Activated naive CD8-positive, alpha-beta T cell treated with anti-CD3 and anti-CD28 coated beads, Interleukin-2, amount 50 U/mL, for 24 hours (primary cell): Measurements from ENCODE around the gene DNM3.

Experiments
- ATAC-seq: fragments of 150-1000 bp; cut with Tn5 transposase; one replicate; pipeline ENCODE4 v1.10.0; 2021
- DNase-seq: peaks from one replicate; pipeline ENCODE4 v3.0.0; 2021
- H3K27ac Mint-ChIP-seq: one replicate; pipeline ENCODE4 v1.8.0; 2021; ENCODE audit warnings: mild to moderate bottlenecking, mixed read lengths
- H3K27me3 Mint-ChIP-seq: one replicate; pipeline ENCODE4 v1.8.0; 2021; ENCODE audit warnings: mixed read lengths
- H3K36me3 Mint-ChIP-seq: one replicate; pipeline ENCODE4 v1.8.0; 2021; ENCODE audit warnings: low read depth, mixed read lengths
- H3K4me1 Mint-ChIP-seq: one replicate; pipeline ENCODE4 v1.8.0; 2021; ENCODE audit warnings: mixed read lengths
- H3K4me3 Mint-ChIP-seq: one replicate; pipeline ENCODE4 v1.8.0; 2021; ENCODE audit warnings: mild to moderate bottlenecking, moderate library complexity, mixed read lengths
- H3K9me3 Mint-ChIP-seq: one replicate; pipeline ENCODE4 v1.8.0; 2021; ENCODE audit warnings: mixed read lengths

DNM3 gene

GRCh38 chr1:172109359-172109758, 268.1 kb downstream of the DNM3 start:
- ATAC-seq = no peak
- DNase-seq = no peak
- Mint-ChIP-seq H3K4me1 (no peaks in the 10 kb centered on the region), H3K27me3 (peaks cover 1% of the 10 kb centered on the region), H3K9me3 (no peaks in the 10 kb centered on the region), H3K36me3 (no peaks in the 10 kb centered on the region), H3K4me3 (no peak overlapping the region), H3K27ac (no peak overlapping the region)

- DNase-seq = no peak
- peaks cover 6% of the 10 kb centered on the region for H3K4me1 Mint-ChIP-seq
- no peak overlapping the region for H3K27ac Mint-ChIP-seq
- no peaks in the 10 kb centered on the region for H3K9me3 Mint-ChIP-seq
- H3K4me3 Mint-ChIP-seq = no peak overlapping the region
- no peaks in the 10 kb centered on the region for H3K36me3 Mint-ChIP-seq
- ATAC-seq = no peak
- H3K27me3 Mint-ChIP-seq = peaks cover 1% of the 10 kb centered on the region
These were observed 271.3 kb downstream of the DNM3 start for GRCh38 chr1:172112576-172112975.

GRCh38 chr1:172117800-172118199, 276.5 kb downstream of the DNM3 start:
- Mint-ChIP-seq H3K4me3 (no peak overlapping the region), H3K4me1 (peaks cover 25% of the 10 kb centered on the region), H3K36me3 (peaks cover 2% of the 10 kb centered on the region), H3K27ac (no peak overlapping the region), H3K27me3 (no peaks in the 10 kb centered on the region), H3K9me3 (peaks cover 7% of the 10 kb centered on the region)
- ATAC-seq = peak; percentile 94
- peak; percentile 5 for DNase-seq

GRCh38 chr1:172118618-172119017, 277.3 kb downstream of the DNM3 start:
- H3K9me3 Mint-ChIP-seq = peaks cover 7% of the 10 kb centered on the region
- H3K27me3 Mint-ChIP-seq = no peaks in the 10 kb centered on the region
- DNase-seq (no peak), ATAC-seq (no peak)
- no peak overlapping the region for H3K4me3 Mint-ChIP-seq
- peaks cover 2% of the 10 kb centered on the region for H3K36me3 Mint-ChIP-seq
- H3K4me1 Mint-ChIP-seq = peaks cover 25% of the 10 kb centered on the region
- no peak overlapping the region for H3K27ac Mint-ChIP-seq

- H3K27ac Mint-ChIP-seq = no peak overlapping the region
- no peaks in the 10 kb centered on the region for H3K27me3 Mint-ChIP-seq
- H3K9me3 Mint-ChIP-seq = peaks cover 7% of the 10 kb centered on the region
- peaks cover 2% of the 10 kb centered on the region for H3K36me3 Mint-ChIP-seq
- no peak for ATAC-seq
- DNase-seq = no peak
- no peak overlapping the region for H3K4me3 Mint-ChIP-seq
- peaks cover 25% of the 10 kb centered on the region for H3K4me1 Mint-ChIP-seq
These were observed 277.9 kb downstream of the DNM3 start for GRCh38 chr1:172119184-172119583.

- Mint-ChIP-seq H3K27ac (no peak overlapping the region), H3K4me3 (no peak overlapping the region), H3K9me3 (peaks cover 7% of the 10 kb centered on the region), H3K27me3 (no peaks in the 10 kb centered on the region), H3K4me1 (peaks cover 25% of the 10 kb centered on the region), H3K36me3 (peaks cover 2% of the 10 kb centered on the region)
- ATAC-seq (no peak), DNase-seq (no peak)
These were observed 279.1 kb downstream of the DNM3 start for GRCh38 chr1:172120381-172120780.

GRCh38 chr1:172121081-172121717, 279.9 kb downstream of the DNM3 start:
- Mint-ChIP-seq H3K27me3 (no peaks in the 10 kb centered on the region), H3K27ac (no peak overlapping the region), H3K9me3 (peaks cover 7% of the 10 kb centered on the region), H3K4me1 (peaks cover 25% of the 10 kb centered on the region), H3K4me3 (no peak overlapping the region), H3K36me3 (peaks cover 2% of the 10 kb centered on the region)
- DNase-seq (no peak), ATAC-seq (no peak)

- ATAC-seq (no peak), DNase-seq (no peak)
- Mint-ChIP-seq H3K27me3 (no peaks in the 10 kb centered on the region), H3K36me3 (peaks cover 2% of the 10 kb centered on the region), H3K4me1 (peaks cover 21% of the 10 kb centered on the region), H3K4me3 (no peak overlapping the region), H3K9me3 (peaks cover 7% of the 10 kb centered on the region), H3K27ac (no peak overlapping the region)
These were observed 281.1 kb downstream of the DNM3 start for GRCh38 chr1:172122381-172122780.

- Mint-ChIP-seq H3K27ac (no peak overlapping the region), H3K36me3 (no peaks in the 10 kb centered on the region), H3K4me1 (no peaks in the 10 kb centered on the region), H3K4me3 (no peak overlapping the region), H3K9me3 (no peaks in the 10 kb centered on the region), H3K27me3 (no peaks in the 10 kb centered on the region)
- ATAC-seq (no peak), DNase-seq (no peak)
These were observed 284.0 kb downstream of the DNM3 start for GRCh38 chr1:172125250-172125649.

- H3K9me3 Mint-ChIP-seq = no peaks in the 10 kb centered on the region
- H3K27me3 Mint-ChIP-seq = no peaks in the 10 kb centered on the region
- H3K36me3 Mint-ChIP-seq = no peaks in the 10 kb centered on the region
- DNase-seq (no peak), ATAC-seq (no peak)
- H3K4me3 Mint-ChIP-seq = no peak overlapping the region
- no peaks in the 10 kb centered on the region for H3K4me1 Mint-ChIP-seq
- H3K27ac Mint-ChIP-seq = no peak overlapping the region
These were observed 284.6 kb downstream of the DNM3 start for GRCh38 chr1:172125812-172126430.

GRCh38 chr1:172132836-172133235, 291.5 kb downstream of the DNM3 start:
- no peak overlapping the region for H3K27ac Mint-ChIP-seq
- DNase-seq = no peak
- H3K36me3 Mint-ChIP-seq = no peaks in the 10 kb centered on the region
- H3K27me3 Mint-ChIP-seq = no peaks in the 10 kb centered on the region
- ATAC-seq = no peak
- H3K9me3 Mint-ChIP-seq = no peaks in the 10 kb centered on the region
- no peak overlapping the region for H3K4me3 Mint-ChIP-seq
- peaks cover 17% of the 10 kb centered on the region for H3K4me1 Mint-ChIP-seq

GRCh38 chr1:172134087-172134731, 292.9 kb downstream of the DNM3 start:
- ATAC-seq (peak; percentile 77), DNase-seq (no peak)
- Mint-ChIP-seq H3K4me3 (no peak overlapping the region), H3K4me1 (peaks cover 17% of the 10 kb centered on the region), H3K27ac (peak overlapping the region; percentile 18), H3K36me3 (no peaks in the 10 kb centered on the region), H3K9me3 (no peaks in the 10 kb centered on the region), H3K27me3 (no peaks in the 10 kb centered on the region)

GRCh38 chr1:172135076-172135672, 293.9 kb downstream of the DNM3 start:
- Mint-ChIP-seq H3K27ac (peak overlapping the region; percentile 29), H3K4me3 (no peak overlapping the region), H3K36me3 (no peaks in the 10 kb centered on the region), H3K9me3 (no peaks in the 10 kb centered on the region), H3K27me3 (no peaks in the 10 kb centered on the region), H3K4me1 (peaks cover 17% of the 10 kb centered on the region)
- no peak for DNase-seq
- no peak for ATAC-seq

- Mint-ChIP-seq H3K4me3 (no peak overlapping the region), H3K4me1 (peaks cover 17% of the 10 kb centered on the region), H3K9me3 (no peaks in the 10 kb centered on the region), H3K27me3 (no peaks in the 10 kb centered on the region), H3K36me3 (no peaks in the 10 kb centered on the region), H3K27ac (no peak overlapping the region)
- DNase-seq (no peak), ATAC-seq (no peak)
These were observed 294.8 kb downstream of the DNM3 start for GRCh38 chr1:172135978-172136610.
